Measurements from ENCODE around the gene LONP2.
A peak's percentile ranks its signal among the peaks of the same experiment; 100 is the strongest.
"Not testable (repeated sequence)": the region's sequence is repeated elsewhere in the genome, so short reads cannot be mapped to it uniquely, and the experiment has no call there.

LONP2 gene

GRCh38 chr16:48335961-48336360 lies 91.9 kb downstream of the LONP2 start:
- DNase-seq (ENCODE audit: low spot score), result peak; percentile 57

GRCh38 chr16:48340054-48340453 lies 96.0 kb downstream of the LONP2 start:
- DNase-seq (ENCODE audit: low spot score), result no peak

GRCh38 chr16:48342591-48342990 lies 98.5 kb downstream of the LONP2 start:
- DNase-seq (ENCODE audit: low spot score), result no peak

GRCh38 chr16:48347191-48347865 lies 103.2 kb downstream of the LONP2 start:
- DNase-seq (ENCODE audit: low spot score), result no peak

- no peak for DNase-seq (ENCODE audit: low spot score)
These were observed 103.9 kb downstream of the LONP2 start for GRCh38 chr16:48347980-48348379.

GRCh38 chr16:48350736-48351135 lies 106.6 kb downstream of the LONP2 start:
- DNase-seq (ENCODE audit: low spot score), result no peak

GRCh38 chr16:48352648-48353390 lies 108.7 kb downstream of the LONP2 start:
- no peak for DNase-seq (ENCODE audit: low spot score)

GRCh38 chr16:48353565-48354163 lies 109.6 kb downstream of the LONP2 start:
- peak; percentile 76 for DNase-seq (ENCODE audit: low spot score)

GRCh38 chr16:48354385-48354784 lies 110.3 kb downstream of the LONP2 start:
- not testable (repeated sequence) for DNase-seq (ENCODE audit: low spot score)

- no peak for DNase-seq (ENCODE audit: low spot score)
These were observed 111.1 kb downstream of the LONP2 start for GRCh38 chr16:48354877-48355855.

GRCh38 chr16:48356633-48357376 lies 112.7 kb downstream of the LONP2 start:
- no peak for DNase-seq (ENCODE audit: low spot score)

- DNase-seq (ENCODE audit: low spot score), result no peak
These were observed 114.3 kb downstream of the LONP2 start for GRCh38 chr16:48358419-48358818.

GRCh38 chr16:48359983-48360382 lies 115.9 kb downstream of the LONP2 start:
- DNase-seq (ENCODE audit: low spot score), result no peak

GRCh38 chr16:48361012-48361411 lies 116.9 kb downstream of the LONP2 start:
- DNase-seq (ENCODE audit: low spot score), result no peak

- no peak for DNase-seq (ENCODE audit: low spot score)
These were observed 117.5 kb downstream of the LONP2 start for GRCh38 chr16:48361540-48362144.

- no peak for DNase-seq (ENCODE audit: low spot score)
These were observed 121.0 kb downstream of the LONP2 start for GRCh38 chr16:48365025-48365600.

- peak; percentile 70 for DNase-seq (ENCODE audit: low spot score)
These were observed 121.6 kb downstream of the LONP2 start for GRCh38 chr16:48365601-48366164.

- DNase-seq (ENCODE audit: low spot score), result peak; percentile 61
These were observed 122.3 kb downstream of the LONP2 start for GRCh38 chr16:48366165-48367093.

- DNase-seq (ENCODE audit: low spot score), result no peak
These were observed 123.4 kb downstream of the LONP2 start for GRCh38 chr16:48367441-48368049.

All from hepatic stellate cell (primary cell).